ENCODE measurements around the gene TMEM167B.

DNA sequence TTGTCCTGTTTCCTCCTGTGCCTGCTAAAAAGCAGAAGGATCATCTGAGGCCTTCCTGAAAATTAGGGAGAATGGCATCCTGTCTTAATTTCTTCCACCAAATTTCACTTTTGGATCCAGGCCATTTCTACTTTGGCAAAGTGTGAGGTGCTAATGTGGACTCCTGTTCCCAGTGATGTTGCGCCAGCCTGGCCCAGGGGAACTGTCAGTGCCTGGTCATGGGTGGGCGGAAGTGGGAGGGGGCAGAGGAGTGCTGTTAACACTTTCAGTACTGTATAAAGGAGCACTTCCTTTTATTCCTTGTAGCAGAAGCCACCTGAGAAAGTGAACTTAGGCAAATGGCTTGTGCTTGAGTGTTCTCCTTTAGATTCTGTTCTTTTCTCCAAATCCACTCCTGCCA, 43.3 kb downstream of the TMEM167B start:
- no peak for TF ChIP-seq MAFK (IDR thresholded peaks at IDR 0.05; ENCODE audit: low read depth, low read length)
- no peak for TF ChIP-seq NFE2L2 (IDR thresholded peaks at IDR 0.05; ENCODE audit: low read depth, low read length)
- TF ChIP-seq, protein P1, sequence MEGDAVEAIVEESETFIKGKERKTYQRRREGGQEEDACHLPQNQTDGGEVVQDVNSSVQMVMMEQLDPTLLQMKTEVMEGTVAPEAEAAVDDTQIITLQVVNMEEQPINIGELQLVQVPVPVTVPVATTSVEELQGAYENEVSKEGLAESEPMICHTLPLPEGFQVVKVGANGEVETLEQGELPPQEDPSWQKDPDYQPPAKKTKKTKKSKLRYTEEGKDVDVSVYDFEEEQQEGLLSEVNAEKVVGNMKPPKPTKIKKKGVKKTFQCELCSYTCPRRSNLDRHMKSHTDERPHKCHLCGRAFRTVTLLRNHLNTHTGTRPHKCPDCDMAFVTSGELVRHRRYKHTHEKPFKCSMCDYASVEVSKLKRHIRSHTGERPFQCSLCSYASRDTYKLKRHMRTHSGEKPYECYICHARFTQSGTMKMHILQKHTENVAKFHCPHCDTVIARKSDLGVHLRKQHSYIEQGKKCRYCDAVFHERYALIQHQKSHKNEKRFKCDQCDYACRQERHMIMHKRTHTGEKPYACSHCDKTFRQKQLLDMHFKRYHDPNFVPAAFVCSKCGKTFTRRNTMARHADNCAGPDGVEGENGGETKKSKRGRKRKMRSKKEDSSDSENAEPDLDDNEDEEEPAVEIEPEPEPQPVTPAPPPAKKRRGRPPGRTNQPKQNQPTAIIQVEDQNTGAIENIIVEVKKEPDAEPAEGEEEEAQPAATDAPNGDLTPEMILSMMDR (conservative IDR thresholded peaks at IDR 0.05; ENCODE audit: low read depth, low read length) = no peak
- TF ChIP-seq RFX5 (IDR thresholded peaks at IDR 0.05; ENCODE audit: low read depth, low read length) = no peak
- TF ChIP-seq POLR2A (IDR thresholded peaks at IDR 0.05; ENCODE audit: low read depth, low read length) = no peak
- TF ChIP-seq MXI1 (IDR thresholded peaks at IDR 0.05; ENCODE audit: borderline replicate concordance, low read depth, low read length) = no peak
- TF ChIP-seq CEBPB (IDR thresholded peaks at IDR 0.05; ENCODE audit: low read depth, low read length) = no peak
- no peak for TF ChIP-seq RCOR1 (IDR thresholded peaks at IDR 0.05; ENCODE audit: insufficient replicate concordance, low read length)
- TF ChIP-seq SMC3 (IDR thresholded peaks at IDR 0.05; ENCODE audit: low read depth, low read length) = no peak
- TF ChIP-seq MAZ (IDR thresholded peaks at IDR 0.05; ENCODE audit: borderline replicate concordance, low read depth, low read length) = no peak
- TF ChIP-seq BHLHE40 (IDR thresholded peaks at IDR 0.05; ENCODE audit: low read depth, low read length) = no peak
- no peak for TF ChIP-seq USF2 (IDR thresholded peaks at IDR 0.05; ENCODE audit: low read depth, low read length)
- no peak for TF ChIP-seq RAD21 (IDR thresholded peaks at IDR 0.05; ENCODE audit: low read length)
